GM12864 (cell line): Measurements from ENCODE around the gene PIK3R2.

Experiments used
- DNase-seq: peaks from one replicate; pipeline ENCODE4 v3.0.0-alpha.2; 2011; ENCODE audit warnings: low read depth
- H3K4me3 ChIP-seq: 2 replicates; pipeline ENCODE4 v1.5.1; 2011; ENCODE audit warnings: mild to moderate bottlenecking, low read depth, low read length, control low read depth
- CTCF ChIP-seq: IDR thresholded peaks from 2 replicates; pipeline ENCODE4 v1.5.1; 2011; ENCODE audit warnings: low read depth, mild to moderate bottlenecking, moderate library complexity, low read length, control low read depth, inconsistent platforms; ENCODE audit errors: missing control alignments

PIK3R2 gene

GRCh38 chr19:18110609-18111232 is 42.2 kb upstream of the PIK3R2 start:
- DNase-seq: no peak
- H3K4me3 ChIP-seq: peak overlapping the region; percentile 84
- TF ChIP-seq CTCF: no peak

- H3K4me3 ChIP-seq: no peak overlapping the region
- peak; percentile 95 for TF ChIP-seq CTCF
- DNase-seq: no peak
Observed at GRCh38 chr19:18112989-18113478, 39.9 kb upstream of the PIK3R2 start.

- no peak overlapping the region for H3K4me3 ChIP-seq
- no peak for TF ChIP-seq CTCF
- DNase-seq: no peak
Observed at GRCh38 chr19:18113827-18114226, 39.1 kb upstream of the PIK3R2 start.

GRCh38 chr19:18114483-18114882 is 38.5 kb upstream of the PIK3R2 start:
- no peak for DNase-seq
- no peak overlapping the region for H3K4me3 ChIP-seq
- no peak for TF ChIP-seq CTCF

- no peak for TF ChIP-seq CTCF
- H3K4me3 ChIP-seq: peak overlapping the region; percentile 26; the same call in 1 of the 2 replicates
- DNase-seq: no peak
Observed at GRCh38 chr19:18117364-18117691, 35.6 kb upstream of the PIK3R2 start.

GRCh38 chr19:18117692-18118378 is 35.1 kb upstream of the PIK3R2 start:
- TF ChIP-seq CTCF: peak; percentile 7
- no peak for DNase-seq
- peak overlapping the region; percentile 81 for H3K4me3 ChIP-seq
